NT2/D1 (cell line): ENCODE measurements around the gene FAM110A.

Experiments used
- DNase-seq: peaks from one replicate; pipeline ENCODE4 v3.0.0-alpha.2; 2011; ENCODE audit warnings: low read depth, low spot score
- H3K27me3 ChIP-seq: 2 replicates; pipeline ENCODE4 v1.6.0; 2011; ENCODE audit warnings: mild to moderate bottlenecking; ENCODE audit not compliant: insufficient read length, insufficient read depth
- H3K36me3 ChIP-seq: 2 replicates; pipeline ENCODE4 v1.6.1; 2011; ENCODE audit warnings: mild to moderate bottlenecking, low read length, mixed read lengths; ENCODE audit not compliant: insufficient read depth, insufficient read length
- H3K4me1 ChIP-seq: 2 replicates; pipeline ENCODE4 v1.5.1; 2011; ENCODE audit not compliant: insufficient read depth, insufficient read length
- H3K4me3 ChIP-seq: 2 replicates; pipeline ENCODE4 v1.5.1; 2011; ENCODE audit warnings: low read depth; ENCODE audit not compliant: insufficient read length
- H3K9ac ChIP-seq: 2 replicates; pipeline ENCODE4 v1.6.0; 2011; ENCODE audit warnings: low read depth; ENCODE audit not compliant: insufficient read length
- H3K9me3 ChIP-seq: 2 replicates; pipeline ENCODE4 v1.5.1; 2011; ENCODE audit warnings: mild to moderate bottlenecking, low read length; ENCODE audit not compliant: insufficient read depth
- SUZ12 ChIP-seq: IDR thresholded peaks from 2 replicates; pipeline ENCODE4 v1.6.1; 2011; ENCODE audit not compliant: insufficient read length, insufficient read depth; ENCODE audit errors: extremely low read depth
- YY1 ChIP-seq: IDR thresholded peaks from 2 replicates; pipeline ENCODE4 v1.6.1; 2011; ENCODE audit not compliant: insufficient read length, insufficient read depth
- ZNF274 ChIP-seq: IDR thresholded peaks from 2 replicates; pipeline ENCODE4 v1.6.1; 2011; ENCODE audit warnings: mild to moderate bottlenecking, low read depth, low read length

Gene FAM110A

DNA sequence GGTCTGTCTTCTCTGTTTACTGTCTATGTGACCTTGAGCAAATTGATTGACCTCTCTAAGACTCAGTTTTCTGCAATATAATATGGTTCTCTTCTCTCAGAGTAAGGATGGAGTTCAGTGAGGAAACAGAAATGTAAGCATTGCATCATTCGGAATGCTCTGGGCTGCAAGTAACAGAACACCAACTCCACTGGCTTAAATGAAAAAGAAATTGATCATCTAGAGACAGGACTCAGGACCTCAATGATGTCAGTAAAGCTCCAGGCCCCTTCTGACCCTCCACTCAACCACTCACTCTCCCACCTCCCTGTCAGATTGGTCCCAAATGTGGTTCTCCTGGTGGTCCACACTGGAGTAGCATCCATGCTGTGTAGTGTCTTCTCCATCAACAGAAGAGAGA is 31.9 kb downstream of the FAM110A start:
- no peak overlapping the region for H3K4me3 ChIP-seq
- H3K9ac ChIP-seq = no peak overlapping the region
- DNase-seq = no peak
- peaks cover 2% of the 10 kb centered on the region for H3K4me1 ChIP-seq
- no peaks in the 10 kb centered on the region for H3K27me3 ChIP-seq
- no peaks in the 10 kb centered on the region for H3K9me3 ChIP-seq
- no peaks in the 10 kb centered on the region for H3K36me3 ChIP-seq
- TF ChIP-seq YY1 (no peak), SUZ12 (no peak), ZNF274 (no peak)

DNA sequence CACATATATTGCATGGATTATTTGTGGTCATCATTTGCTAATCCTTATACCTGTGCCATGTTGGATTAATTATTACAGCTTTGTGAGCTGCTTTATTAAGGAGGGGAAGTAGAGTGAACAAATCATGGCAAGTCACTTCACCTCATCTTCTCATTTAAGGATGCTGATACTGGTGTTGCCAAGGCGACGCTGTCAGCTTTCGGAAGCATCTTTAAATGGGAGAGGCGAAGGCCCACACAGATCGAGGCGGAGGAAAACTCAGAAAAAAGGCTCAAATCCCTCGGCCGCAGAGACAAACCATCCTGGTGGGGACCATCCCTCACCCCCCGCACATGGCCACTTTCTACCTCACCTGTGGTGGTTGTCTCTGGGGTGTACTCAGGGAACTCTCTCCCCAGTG is 34.8 kb downstream of the FAM110A start:
- DNase-seq = no peak
- Histone ChIP-seq H3K36me3 (no peaks in the 10 kb centered on the region), H3K4me3 (no peak overlapping the region), H3K27me3 (no peaks in the 10 kb centered on the region), H3K9ac (no peak overlapping the region), H3K9me3 (no peaks in the 10 kb centered on the region), H3K4me1 (no peaks in the 10 kb centered on the region)
- TF ChIP-seq YY1 (no peak), SUZ12 (no peak), ZNF274 (no peak)

DNA sequence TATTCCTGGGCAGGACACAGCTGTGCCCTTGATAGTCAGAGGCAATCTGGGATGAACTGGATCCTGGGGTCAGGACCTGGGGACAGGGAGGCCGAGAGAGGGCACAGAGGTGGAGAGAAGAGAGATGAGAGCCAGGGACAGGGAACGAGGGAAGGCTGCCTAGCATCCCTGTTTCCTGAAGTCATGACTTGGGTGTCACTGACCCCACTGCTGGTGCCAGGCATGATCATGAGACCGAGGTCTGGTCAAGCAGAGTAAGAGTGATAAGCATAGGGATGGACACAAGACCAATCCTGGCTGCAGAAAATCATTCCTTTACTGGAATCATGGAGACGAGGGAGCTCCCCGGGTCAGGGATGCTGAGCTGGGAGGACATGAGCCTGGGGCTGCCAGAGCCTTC is 36.1 kb downstream of the FAM110A start:
- no peak for DNase-seq
- Histone ChIP-seq H3K4me1 (no peaks in the 10 kb centered on the region), H3K27me3 (no peaks in the 10 kb centered on the region), H3K4me3 (no peak overlapping the region), H3K9me3 (no peaks in the 10 kb centered on the region), H3K36me3 (no peaks in the 10 kb centered on the region), H3K9ac (no peak overlapping the region)
- no peak for TF ChIP-seq ZNF274

DNA sequence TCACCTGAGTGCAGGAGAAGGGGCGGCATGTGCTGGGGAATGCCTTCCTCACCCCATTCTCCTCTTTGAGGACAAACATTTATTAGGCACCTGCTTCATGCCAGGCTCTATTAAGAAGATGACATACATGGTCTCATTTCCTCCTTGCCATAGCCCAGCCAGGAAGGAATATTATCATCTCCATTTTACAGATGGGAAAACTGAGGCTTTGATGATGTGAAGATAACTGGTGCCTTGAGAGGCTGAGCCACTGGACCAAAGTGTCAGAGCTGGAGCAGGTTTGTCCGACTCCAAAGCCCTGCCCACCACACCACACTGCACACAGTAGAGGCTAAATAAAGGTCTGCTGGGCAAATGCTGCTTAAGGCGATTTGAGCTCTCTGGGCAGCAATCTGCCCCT is 37.2 kb downstream of the FAM110A start:
- no peak for DNase-seq
- H3K36me3 ChIP-seq = no peaks in the 10 kb centered on the region
- H3K9me3 ChIP-seq = no peaks in the 10 kb centered on the region
- TF ChIP-seq YY1 (no peak), ZNF274 (no peak), SUZ12 (no peak)
- no peaks in the 10 kb centered on the region for H3K4me1 ChIP-seq
- no peak overlapping the region for H3K4me3 ChIP-seq
- H3K9ac ChIP-seq = no peak overlapping the region
- H3K27me3 ChIP-seq = no peaks in the 10 kb centered on the region

DNA sequence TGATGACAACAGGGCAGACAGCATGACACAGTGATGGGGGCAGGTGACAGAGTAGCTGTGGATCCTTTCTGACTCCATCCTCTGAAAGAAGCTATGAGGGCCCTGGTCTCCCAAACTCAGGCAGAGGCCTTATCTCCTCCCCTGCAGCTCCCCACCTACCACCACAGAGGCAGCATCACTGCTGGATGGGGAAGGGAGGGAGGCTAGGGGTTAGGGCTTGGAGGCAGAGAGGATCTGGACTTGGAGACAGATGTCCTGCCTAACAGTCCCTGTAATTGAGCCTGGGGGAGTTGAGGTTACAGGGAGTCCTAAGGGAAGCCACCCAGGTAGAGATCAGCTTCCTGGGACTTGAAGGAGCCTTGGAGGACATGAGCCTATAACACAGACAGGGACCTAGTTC is 37.9 kb downstream of the FAM110A start:
- Histone ChIP-seq H3K9me3 (no peaks in the 10 kb centered on the region), H3K9ac (no peak overlapping the region), H3K27me3 (no peaks in the 10 kb centered on the region), H3K4me3 (no peak overlapping the region), H3K4me1 (no peaks in the 10 kb centered on the region), H3K36me3 (no peaks in the 10 kb centered on the region)
- TF ChIP-seq ZNF274 (no peak), YY1 (no peak), SUZ12 (no peak)
- no peak for DNase-seq

DNA sequence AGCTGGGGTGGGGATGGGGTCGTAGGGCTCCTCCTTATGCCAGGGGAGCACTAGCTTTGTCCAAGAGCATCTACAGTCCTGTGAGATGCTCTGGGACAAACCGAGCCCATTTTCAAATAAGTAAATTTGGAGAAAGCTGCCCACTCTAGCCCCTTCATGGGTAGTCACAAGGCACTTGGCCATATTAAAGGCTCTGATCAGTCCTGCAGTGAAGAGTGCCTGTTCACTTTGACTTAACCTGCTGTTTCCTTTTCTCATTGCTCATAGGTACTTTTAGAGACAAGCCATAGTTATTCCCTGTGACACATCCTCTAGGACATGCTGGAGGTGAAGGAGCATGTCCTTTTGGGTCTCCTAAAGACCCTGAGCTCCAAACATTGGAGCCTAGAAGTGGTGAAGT is 38.4 kb downstream of the FAM110A start:
- no peak for TF ChIP-seq SUZ12
- no peak for TF ChIP-seq ZNF274
- TF ChIP-seq YY1 = no peak
- Histone ChIP-seq H3K4me1 (no peaks in the 10 kb centered on the region), H3K4me3 (no peak overlapping the region), H3K36me3 (no peaks in the 10 kb centered on the region), H3K9me3 (no peaks in the 10 kb centered on the region), H3K9ac (no peak overlapping the region), H3K27me3 (no peaks in the 10 kb centered on the region)
- DNase-seq = no peak

DNA sequence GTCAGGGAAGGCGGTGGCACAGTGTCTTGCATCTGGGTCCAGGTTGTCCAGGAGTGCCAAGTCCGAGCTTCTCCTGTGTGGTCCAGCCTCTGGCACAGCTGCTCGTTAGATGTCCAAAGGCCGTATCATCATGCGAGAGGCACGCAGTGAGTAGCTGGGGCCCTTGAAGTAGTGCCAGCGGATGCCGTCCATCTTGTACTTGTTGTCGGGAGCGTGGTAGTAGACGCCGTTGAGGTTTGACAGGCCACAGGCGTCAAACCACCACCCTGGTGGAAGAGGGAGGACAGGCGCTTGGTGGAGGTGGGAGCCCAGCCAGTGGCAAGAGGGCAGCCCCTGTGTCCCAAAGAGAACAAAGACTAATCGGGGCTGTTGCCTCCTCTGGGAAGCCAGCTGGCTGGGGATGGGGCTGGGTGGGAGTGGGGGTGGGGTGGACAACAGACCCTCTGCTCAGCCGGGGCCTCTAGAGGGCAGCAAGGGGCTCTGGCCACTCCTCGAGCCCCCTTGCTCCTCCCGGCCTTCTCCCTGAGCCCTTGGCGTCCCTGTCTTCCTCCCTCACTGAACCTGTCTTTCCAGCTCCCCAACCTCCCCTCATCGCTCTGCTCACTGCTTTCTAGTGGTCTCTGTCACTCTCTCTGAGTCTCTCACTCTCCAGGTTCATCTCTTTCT is 39.5 kb downstream of the FAM110A start:
- no peaks in the 10 kb centered on the region for H3K36me3 ChIP-seq
- H3K4me1 ChIP-seq = no peaks in the 10 kb centered on the region
- H3K4me3 ChIP-seq = no peak overlapping the region
- H3K27me3 ChIP-seq = no peaks in the 10 kb centered on the region
- H3K9me3 ChIP-seq = no peaks in the 10 kb centered on the region
- TF ChIP-seq SUZ12 = no peak
- no peak for TF ChIP-seq YY1
- TF ChIP-seq ZNF274 = no peak
- DNase-seq = no peak
- H3K9ac ChIP-seq = no peak overlapping the region
